ENCODE results near the gene IFI16. TPM values are rescaled to one million over a fixed set of nuclear protein-coding genes. Genes with fewer than 3 reads are reported as not detected.

Gene IFI16
- total RNA-seq: 224 and 238 TPM in 2 replicates

DNA sequence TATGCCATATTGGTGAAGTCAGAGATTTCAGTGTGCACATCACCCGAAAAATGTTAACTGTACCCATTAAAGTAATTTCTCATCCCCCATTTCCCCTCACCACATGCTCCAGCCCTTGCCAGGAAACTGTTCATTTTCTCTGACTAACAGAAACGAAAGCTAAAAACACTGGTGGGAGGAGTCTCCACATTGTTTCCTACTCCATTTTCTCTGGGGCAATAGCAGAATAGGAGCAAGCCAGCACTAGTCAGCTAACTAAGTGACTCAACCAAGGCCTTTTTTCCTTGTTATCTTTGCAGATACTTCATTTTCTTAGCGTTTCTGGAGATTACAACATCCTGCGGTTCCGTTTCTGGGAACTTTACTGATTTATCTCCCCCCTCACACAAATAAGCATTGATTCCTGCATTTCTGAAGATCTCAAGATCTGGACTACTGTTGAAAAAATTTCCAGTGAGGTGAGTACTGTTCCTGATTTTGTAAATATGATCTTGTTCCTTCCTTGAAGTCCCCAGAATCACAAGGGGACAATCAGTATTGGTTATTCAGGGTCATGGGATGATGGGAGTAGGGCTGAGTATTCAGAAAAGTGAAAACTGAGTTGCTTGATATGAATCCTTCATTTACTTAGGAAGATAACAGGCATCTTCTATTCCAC, at the start of gene IFI16:
Gene IFI16, plus strand, starts transcription at position 204 of the 658 bp plus-strand sequence. CDS start 4,774 bp downstream, outside the sequence.

DNA sequence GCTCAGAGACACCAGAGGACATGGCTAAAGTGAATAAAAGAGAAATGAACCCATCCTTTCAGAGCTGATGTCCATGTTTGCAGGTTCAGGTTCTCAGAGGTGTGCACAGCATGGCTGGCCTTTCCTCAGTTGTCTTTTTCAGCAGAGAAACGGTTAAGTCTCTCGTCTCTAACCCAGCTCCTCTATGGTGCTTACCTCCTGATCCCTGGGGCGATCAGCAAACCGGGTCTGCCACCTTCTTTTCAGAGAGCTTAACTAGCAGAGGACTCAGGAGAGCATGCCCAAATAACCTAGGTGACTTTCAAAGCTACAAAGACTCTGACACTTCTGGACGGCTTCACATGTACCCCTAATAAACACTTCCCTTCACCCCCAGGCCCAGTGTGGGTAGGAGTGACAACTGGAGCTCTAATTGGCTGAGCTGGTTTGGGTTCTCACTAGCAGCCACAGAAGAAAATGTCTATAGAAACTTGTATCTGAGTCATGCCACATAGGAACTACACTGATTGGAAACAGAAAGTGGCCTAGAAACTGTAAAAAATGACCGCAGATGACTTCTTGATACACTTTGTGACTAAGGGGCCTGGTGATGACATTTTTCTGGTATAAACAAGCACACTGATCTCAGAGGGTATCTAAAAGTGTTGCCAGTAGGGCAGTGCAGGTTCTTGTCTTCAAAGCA, 66.9 kb downstream of the IFI16 start, which contains the start of gene AIM2:
Gene AIM2, minus strand, starts transcription at position 329 of the 682 bp plus-strand sequence. CDS start 3,267 bp downstream, outside the sequence.

Other genes with a start within 250 kb of the IFI16 start
- gene OR6N1, start 237.7 kb upstream of the IFI16 start, total RNA-seq: not detected in 2 replicates
- not detected in 2 replicates for gene OR6N2, start 228.7 kb upstream of the IFI16 start, total RNA-seq
- not detected in 2 replicates for gene MNDA, start 178.6 kb upstream of the IFI16 start, total RNA-seq
- not detected in 2 replicates for gene PYHIN1, start 78.4 kb upstream of the IFI16 start, total RNA-seq
- gene AIM2, start 66.9 kb downstream of the IFI16 start, total RNA-seq: not detected in 2 replicates
- gene CADM3, start 161.7 kb downstream of the IFI16 start, total RNA-seq: 185 and 186 TPM in 2 replicates
- gene ACKR1, start 195.0 kb downstream of the IFI16 start, total RNA-seq: 7.6 and 11.0 TPM in 2 replicates

Data from cardiac ventricle fibroblast (primary cell).